SK-N-SH (cell line): ENCODE measurements around the gene JPH2. TPM values are rescaled to one million over a fixed set of nuclear protein-coding genes. Genes with fewer than 3 reads are reported as not detected.

ENCODE experiments used
- CTCF ChIA-PET: fragments of 300-600, 350-600 bp; formaldehyde crosslinking; extraction: SDS; loops from one replicate; lab custom pipeline; 2021; lab: Yijun Ruan, JAX
- POLR2A ChIA-PET: fragments of 350-600 bp; sonication (Branson Sonifier 250); formaldehyde crosslinking; extraction: SDS; loops from one replicate; lab custom pipeline; 2020; ENCODE audit warnings: antibody characterized with exemption, inconsistent platforms; lab: Yijun Ruan, JAX
- DNase-seq: peaks from one replicate; pipeline ENCODE4 v3.0.0; 2012
- H2AFZ ChIP-seq: fragments of 200-600 bp; sonication (generic); 2 replicates; pipeline ENCODE4 v1.8.1; 2016; ENCODE audit warnings: antibody characterized with exemption, mild to moderate bottlenecking, low read depth
- H3F3A ChIP-seq: fragments of 200-600 bp; sonication (generic); replicated peaks from 2 replicates; pipeline ENCODE3; 2016; ENCODE audit warnings: antibody characterized with exemption, mild to moderate bottlenecking; ENCODE audit not compliant: insufficient read depth
- H3K27ac ChIP-seq, 2 experiments: fragments of 200-500 bp in 1 of 2; fragments of 200-600 bp in 1 of 2; sonication (Bioruptor generic) in 1 of 2; sonication (generic), shearing (Covaris generic) in 1 of 2; 2 replicates each; pipeline versions ENCODE4 v1.5.1 to v1.6.1; 2014 to 2016; ENCODE audit warnings: low read depth in 2 of 2, inconsistent platforms in 1 of 2, low read length in 1 of 2, mild to moderate bottlenecking in 1 of 2, mixed read lengths in 1 of 2
- H3K27me3 ChIP-seq: fragments of 200-600 bp; sonication (generic), shearing (Covaris generic); 2 replicates; pipeline ENCODE4 v1.6.1; 2016; ENCODE audit warnings: mixed run types; ENCODE audit not compliant: insufficient read depth
- H3K36me3 ChIP-seq, 2 experiments: fragments of 200-500 bp in 1 of 2; fragments of 200-600 bp in 1 of 2; sonication (Bioruptor generic) in 1 of 2; sonication (generic) in 1 of 2; replicated peaks in 1 of 2; 2 replicates each; pipeline versions ENCODE3 to v1.5.1; 2014 to 2016; ENCODE audit warnings: low read length in 1 of 2, mild to moderate bottlenecking in 1 of 2; ENCODE audit not compliant: insufficient read depth in 2 of 2, control insufficient read depth in 1 of 2
- H3K4me1 ChIP-seq, 2 experiments: fragments of 200-500 bp in 1 of 2; fragments of 200-600 bp in 1 of 2; sonication (Bioruptor generic) in 1 of 2; sonication (generic), shearing (Covaris generic) in 1 of 2; 2 replicates each; pipeline versions ENCODE4 v1.5.1 to v1.6.1; 2014 to 2016; ENCODE audit warnings: low read depth in 1 of 2, low read length in 1 of 2, mixed run types in 1 of 2; ENCODE audit not compliant: insufficient read depth in 2 of 2, control insufficient read depth in 1 of 2
- H3K4me2 ChIP-seq: fragments of 200-600 bp; sonication (generic), shearing (Covaris generic); 2 replicates; pipeline ENCODE4 v1.6.1; 2017; ENCODE audit warnings: mixed run types
- H3K4me3 ChIP-seq, 2 experiments: fragments of 200-500 bp in 1 of 2; fragments of 200-600 bp in 1 of 2; sonication (Bioruptor generic) in 1 of 2; sonication (generic), shearing (Covaris generic) in 1 of 2; 2 replicates each; pipeline versions ENCODE4 v1.5.1 to v1.8.1; 2014 to 2016; ENCODE audit warnings: low read depth in 2 of 2, inconsistent platforms in 1 of 2, low read length in 1 of 2, mild to moderate bottlenecking in 1 of 2, mixed read lengths in 1 of 2, moderate library complexity in 1 of 2
- H3K79me2 ChIP-seq: fragments of 200-600 bp; sonication (generic); 2 replicates; pipeline ENCODE4 v1.8.1; 2017; ENCODE audit warnings: mild to moderate bottlenecking; ENCODE audit not compliant: insufficient read depth
- H3K9ac ChIP-seq: fragments of 200-600 bp; sonication (generic); 2 replicates; pipeline ENCODE4 v1.6.1; 2017; ENCODE audit warnings: mixed run types
- H3K9me2 ChIP-seq: fragments of 200-600 bp; sonication (generic); 2 replicates; pipeline ENCODE4 v1.6.1; 2017; ENCODE audit warnings: mixed run types
- H3K9me3 ChIP-seq: fragments of 200-600 bp; sonication (generic); 2 replicates; pipeline ENCODE4 v1.6.1; 2017; ENCODE audit warnings: mixed run types, mild to moderate bottlenecking, moderate library complexity
- H4K20me1 ChIP-seq: fragments of 200-600 bp; sonication (generic); 2 replicates; pipeline ENCODE4 v1.6.1; 2017; ENCODE audit warnings: mild to moderate bottlenecking, mixed run types; ENCODE audit not compliant: insufficient read depth
- EP300 ChIP-seq, 2 experiments: IDR thresholded peaks; 2 replicates each; pipeline versions ENCODE4 v1.4.0 to v1.6.1; 2012; ENCODE audit warnings: borderline replicate concordance in 1 of 2, low read depth in 1 of 2, low read length in 1 of 2
- EZH2phosphoT487 ChIP-seq: fragments of 200-600 bp; sonication (generic); IDR thresholded peaks from 2 replicates; pipeline ENCODE4 v1.6.1; 2017; ENCODE audit warnings: low read depth, mixed run types, mild to moderate bottlenecking, antibody characterized with exemption, moderate library complexity, borderline replicate concordance
- FOSL2 ChIP-seq: IDR thresholded peaks from 2 replicates; pipeline ENCODE4 v1.4.0; 2012; ENCODE audit warnings: low read depth, mild to moderate bottlenecking, moderate library complexity, borderline replicate concordance
- FOXM1 ChIP-seq: IDR thresholded peaks from 2 replicates; pipeline ENCODE4 v1.4.0; 2012; ENCODE audit warnings: low read depth, mild to moderate bottlenecking
- GATA2 ChIP-seq: sonication (generic); formaldehyde crosslinking; IDR thresholded peaks from 2 replicates; pipeline ENCODE4 v1.5.0; 2020; ENCODE audit warnings: mild to moderate bottlenecking, missing genetic modification reagents
- JUND ChIP-seq: IDR thresholded peaks from 2 replicates; pipeline ENCODE4 v1.4.0; 2012
- MAX ChIP-seq: IDR thresholded peaks from 2 replicates; pipeline ENCODE4 v1.4.0; 2012; ENCODE audit warnings: low read depth
- NFIC ChIP-seq: IDR thresholded peaks from 2 replicates; pipeline ENCODE4 v1.4.0; 2012; ENCODE audit warnings: borderline replicate concordance
- RAD21 ChIP-seq: IDR thresholded peaks from 2 replicates; pipeline ENCODE4 v1.6.1; 2012; ENCODE audit warnings: mild to moderate bottlenecking, low read length
- RFX5 ChIP-seq: IDR thresholded peaks from 2 replicates; pipeline ENCODE4 v1.6.1; 2012; ENCODE audit warnings: mild to moderate bottlenecking, improper control_type of control experiment, low read length
- RXRA ChIP-seq: IDR thresholded peaks from 2 replicates; pipeline ENCODE4 v1.4.0; 2012; ENCODE audit warnings: low read depth, mild to moderate bottlenecking, borderline replicate concordance
- SIN3A ChIP-seq: IDR thresholded peaks from 2 replicates; pipeline ENCODE4 v1.6.1; 2012; ENCODE audit warnings: low read depth, mild to moderate bottlenecking, low read length, moderate library complexity, borderline replicate concordance
- TAF1 ChIP-seq: IDR thresholded peaks from 2 replicates; pipeline ENCODE4 v1.6.1; 2012; ENCODE audit warnings: low read depth, mild to moderate bottlenecking, low read length, moderate library complexity, borderline replicate concordance
- TCF12 ChIP-seq: IDR thresholded peaks from 2 replicates; pipeline ENCODE4 v1.4.0; 2012
- TEAD4 ChIP-seq: IDR thresholded peaks from 2 replicates; pipeline ENCODE4 v1.4.0; 2012; ENCODE audit warnings: mild to moderate bottlenecking, borderline replicate concordance; ENCODE audit not compliant: insufficient read depth
- USF2 ChIP-seq: fragments of 150-350 bp; IDR thresholded peaks from 2 replicates; pipeline ENCODE4 v1.6.1; 2017; ENCODE audit warnings: antibody characterized with exemption, low read length, low read depth, borderline replicate concordance
- ZBTB33 ChIP-seq: IDR thresholded peaks from 2 replicates; pipeline ENCODE4 v1.4.0; 2012; ENCODE audit warnings: low read depth, borderline replicate concordance
- WGBS: methylation state at CpG from one replicate; pipeline ENCODE4 v1.1.6; 2017; ENCODE audit warnings: low lambda C conversion rate; 5-methylcytosine and 5-hydroxymethylcytosine counted together
- polyA plus RNA-seq, 3 experiments: library from polyadenylated mRNA; depleted of rRNA; stranded (reverse); fragments of >200 nt; gene quantifications; 2 replicates each; pipeline ENCODE4 v1.2.3, GENCODE V29; 2012
- TF ChIP-seq, protein P1 (sequence below): IDR thresholded peaks from 2 replicates; pipeline ENCODE4 v1.4.0; 2012; ENCODE audit warnings: low read depth, borderline replicate concordance

Gene JPH2
- polyA plus RNA-seq, 1 of the 3 experiments (the other 2 are of a cell fraction), result 0.67 TPM

- no peaks in the 10 kb centered on the region for H3F3A ChIP-seq
- no peaks in the 10 kb centered on the region for H4K20me1 ChIP-seq
- ChIA-PET CTCF (interaction anchor here (1.4 to 5.2 kb wide), 2 partner anchors 17 to 22 kb away, joined by 3 to 28 read pairs; no protein-coding TSS in a partner anchor), POLR2A (no interaction called here)
- no peak overlapping the region for H3K4me3 ChIP-seq
- H3K9ac ChIP-seq, result no peak overlapping the region
- TF ChIP-seq JUND (no peak), MAX (no peak), TAF1 (no peak), ZBTB33 (no peak), USF2 (no peak), RXRA (no peak), NFIC (no peak)
- 85% methylated on average over 10 of the region's 10 CpGs for WGBS
- no peak for DNase-seq
- H3K4me2 ChIP-seq, result no peak overlapping the region
- no peaks in the 10 kb centered on the region for H3K27me3 ChIP-seq
- no peaks in the 10 kb centered on the region for H3K36me3 ChIP-seq
- no peaks in the 10 kb centered on the region for H3K9me2 ChIP-seq
- no peaks in the 10 kb centered on the region for H3K79me2 ChIP-seq
- H2AFZ ChIP-seq, result no peak overlapping the region
- H3K27ac ChIP-seq, result no peak overlapping the region
- H3K9me3 ChIP-seq, result no peaks in the 10 kb centered on the region
- no peaks in the 10 kb centered on the region for H3K4me1 ChIP-seq
Observed at GRCh38 chr20:44138867-44139266, 48.1 kb downstream of the JPH2 start.

DNA sequence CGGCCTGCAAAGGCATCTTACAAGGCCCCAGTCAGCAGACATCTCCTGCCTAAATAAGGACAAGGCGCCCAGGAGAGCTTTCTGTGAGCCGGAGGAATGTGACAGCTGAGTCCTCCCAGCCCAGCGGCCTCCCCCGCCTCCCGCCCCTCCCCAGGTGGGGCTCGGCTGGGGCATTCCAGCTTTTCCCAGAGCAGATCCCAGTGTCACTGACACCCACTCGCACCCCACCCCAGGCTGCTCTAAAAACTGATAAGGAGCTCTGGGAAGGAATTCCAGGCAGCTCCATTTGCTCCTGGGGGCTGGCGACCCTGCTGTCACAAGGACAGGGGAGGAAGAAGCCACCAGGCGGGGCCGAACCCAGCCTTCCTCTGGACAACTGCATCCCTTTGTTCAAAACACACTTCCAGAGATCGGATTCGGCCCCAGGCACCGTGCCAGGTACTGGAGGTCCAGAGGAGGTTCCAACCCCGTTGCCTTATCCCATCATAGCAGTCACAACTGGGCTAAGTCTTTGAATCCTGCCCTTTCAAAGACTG is 49.7 kb downstream of the JPH2 start:
- no peaks in the 10 kb centered on the region for H3K27me3 ChIP-seq
- no peaks in the 10 kb centered on the region for H3K4me1 ChIP-seq
- H3K4me2 ChIP-seq, result no peak overlapping the region
- POLR2A ChIA-PET, result no interaction called here
- WGBS, result 57% methylated on average over 11 of the region's 15 CpGs
- no peaks in the 10 kb centered on the region for H3F3A ChIP-seq
- CTCF ChIA-PET, result interaction anchor here (0.9 to 5.2 kb wide), 4 partner anchors 20 to 53 kb away, joined by 3 to 28 read pairs (median 8); partner anchors contain the start of gene JPH2
- no peaks in the 10 kb centered on the region for H3K79me2 ChIP-seq
- H3K9me3 ChIP-seq, result no peaks in the 10 kb centered on the region
- TF ChIP-seq FOSL2 (no peak), JUND (no peak), EZH2phosphoT487 (no peak), EP300 (IDR thresholded peaks at IDR 0.05; ENCODE audit: borderline replicate concordance in 1 of 2, low read depth in 1 of 2, low read length in 1 of 2) (no peak), ZBTB33 (no peak), GATA2 (CRISPR knock-in tag) (no peak), TCF12 (no peak), RXRA (no peak), FOXM1 (no peak), RAD21 (no peak), SIN3A (no peak), RFX5 (no peak), TEAD4 (no peak)
- TF ChIP-seq, protein P1, sequence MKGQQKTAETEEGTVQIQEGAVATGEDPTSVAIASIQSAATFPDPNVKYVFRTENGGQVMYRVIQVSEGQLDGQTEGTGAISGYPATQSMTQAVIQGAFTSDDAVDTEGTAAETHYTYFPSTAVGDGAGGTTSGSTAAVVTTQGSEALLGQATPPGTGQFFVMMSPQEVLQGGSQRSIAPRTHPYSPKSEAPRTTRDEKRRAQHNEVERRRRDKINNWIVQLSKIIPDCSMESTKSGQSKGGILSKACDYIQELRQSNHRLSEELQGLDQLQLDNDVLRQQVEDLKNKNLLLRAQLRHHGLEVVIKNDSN, result no peak
- H2AFZ ChIP-seq, result no peak overlapping the region
- H4K20me1 ChIP-seq, result no peaks in the 10 kb centered on the region
- no peaks in the 10 kb centered on the region for H3K36me3 ChIP-seq
- H3K27ac ChIP-seq, result no peak overlapping the region
- no peak overlapping the region for H3K4me3 ChIP-seq
- no peak overlapping the region for H3K9ac ChIP-seq
- no peaks in the 10 kb centered on the region for H3K9me2 ChIP-seq
- no peak for DNase-seq
